Keratinocyte (primary cell): Measurements from ENCODE around the gene UCMA. TPM values are rescaled to one million over a fixed set of nuclear protein-coding genes. Genes with fewer than 3 reads are reported as not detected.

Source experiments
- DNase-seq: peaks from one replicate; pipeline ENCODE4 v3.0.0-alpha.2; 2011; ENCODE audit warnings: low read depth, missing footprints, low spot score
- FAIRE-seq: peaks from 2 replicates; lab custom pipeline; 2011; peaks lifted over from hg19 to GRCh38; lab: Jason Lieb, UNC
- H2AFZ ChIP-seq: 2 replicates; pipeline ENCODE4 v1.6.0; 2012; ENCODE audit warnings: low read length, control low read depth, inconsistent platforms; ENCODE audit not compliant: control insufficient read depth
- H3K27ac ChIP-seq: 2 replicates; pipeline ENCODE4 v1.5.1; 2011; ENCODE audit warnings: low read length; ENCODE audit not compliant: control insufficient read depth, insufficient read depth
- H3K27me3 ChIP-seq: 3 replicates; pipeline ENCODE4 v1.6.0; 2011; ENCODE audit warnings: low read length; ENCODE audit not compliant: control insufficient read depth, insufficient read depth; ENCODE audit errors: extremely low read depth
- H3K36me3 ChIP-seq, 2 experiments: 2 replicates in 1 of 2; 3 replicates in 1 of 2; pipeline ENCODE4 v1.5.1; 2011; ENCODE audit warnings: low read length in 2 of 2, mild to moderate bottlenecking in 1 of 2; ENCODE audit not compliant: control insufficient read depth in 2 of 2, insufficient read depth in 2 of 2; ENCODE audit errors: extremely low read depth in 1 of 2
- H3K4me1 ChIP-seq: 3 replicates; pipeline ENCODE4 v1.5.1; 2011; ENCODE audit warnings: low read length; ENCODE audit not compliant: control insufficient read depth, insufficient read depth; ENCODE audit errors: extremely low read depth
- H3K4me2 ChIP-seq: 3 replicates; pipeline ENCODE4 v1.6.0; 2011; ENCODE audit warnings: low read depth, low read length; ENCODE audit not compliant: control insufficient read depth, insufficient read depth; ENCODE audit errors: extremely low read depth
- H3K4me3 ChIP-seq, 3 experiments: fragments of 200-600 bp in 1 of 3; sonication (generic) in 1 of 3; 2 replicates in 2 of 3; 3 replicates in 1 of 3; pipeline ENCODE4 v1.5.1; 2011 to 2016; ENCODE audit warnings: low read length in 3 of 3, mild to moderate bottlenecking in 3 of 3, control low read depth in 2 of 3, inconsistent platforms in 1 of 3, low read depth in 1 of 3, mixed read lengths in 1 of 3, mixed run types in 1 of 3, moderate library complexity in 1 of 3; ENCODE audit not compliant: control insufficient read depth in 2 of 3, insufficient read depth in 2 of 3; ENCODE audit errors: extremely low read depth in 1 of 3
- H3K79me2 ChIP-seq: 2 replicates; pipeline ENCODE4 v1.6.0; 2012; ENCODE audit warnings: low read length; ENCODE audit not compliant: control insufficient read depth, insufficient read depth
- H3K9ac ChIP-seq: 3 replicates; pipeline ENCODE4 v1.6.0; 2011; ENCODE audit warnings: low read length; ENCODE audit not compliant: control insufficient read depth, insufficient read depth; ENCODE audit errors: extremely low read depth
- H3K9me1 ChIP-seq: 3 replicates; pipeline ENCODE4 v1.6.0; 2011; ENCODE audit warnings: low read length; ENCODE audit not compliant: control insufficient read depth, insufficient read depth; ENCODE audit errors: extremely low read depth
- H3K9me3 ChIP-seq: 2 replicates; pipeline ENCODE4 v1.5.1; 2012; ENCODE audit warnings: low read depth, low read length; ENCODE audit not compliant: control insufficient read depth
- H4K20me1 ChIP-seq: 3 replicates; pipeline ENCODE4 v1.6.0; 2011; ENCODE audit warnings: low read length; ENCODE audit not compliant: control insufficient read depth, insufficient read depth; ENCODE audit errors: extremely low read depth
- CTCF ChIP-seq, 3 experiments: IDR thresholded peaks in 1 of 3; conservative IDR thresholded peaks in 1 of 3; optimal IDR thresholded peaks in 1 of 3; 2 replicates in 2 of 3; 3 replicates in 1 of 3; pipeline versions ENCODE3 to v1.5.1; 2011; ENCODE audit warnings: low read length in 3 of 3, mild to moderate bottlenecking in 3 of 3, moderate library complexity in 2 of 3, control low read depth in 1 of 3, inconsistent platforms in 1 of 3; ENCODE audit not compliant: insufficient read depth in 2 of 3; ENCODE audit errors: extremely low read depth in 1 of 3
- EZH2 ChIP-seq: IDR thresholded peaks from one replicate; pipeline ENCODE4 v1.6.1; 2012; ENCODE audit warnings: inconsistent platforms, mild to moderate bottlenecking, low read length, moderate library complexity
- dilution Hi-C: fragments of 300-500 bp; cut with MboI; formaldehyde crosslinking; loops from one replicate; pipeline ENCODE4 v1.7.0; 2020; ENCODE audit warnings: low sequenced_read_pairs; ENCODE audit not compliant: extremely low pct_ligation_motif_present
- polyA plus RNA-seq, 5 experiments: library from polyadenylated mRNA; depleted of rRNA in 3 of 5; stranded (reverse) in 3 of 5; stranded (forward) in 1 of 5; unstranded in 1 of 5; fragments of >200 nt; gene quantifications; 1 replicate in 1 of 5; 2 replicates in 3 of 5; 3 replicates in 1 of 5; pipeline versions ENCODE4 v1.2.1 to v1.2.3, GENCODE V29; 2011 to 2012; ENCODE audit warnings: missing spikeins in 2 of 5, low read depth in 1 of 5, low replicate concordance in 1 of 5

UCMA gene
- polyA plus RNA-seq, 1 donor (not counting 4 experiments of a cell fraction or from before 2014, with no cell fraction given) = not detected

GRCh38 chr10:13239923-13240322 lies 5.7 kb upstream of the UCMA start:
- no peaks in the 10 kb centered on the region for H3K27me3 ChIP-seq
- no peak overlapping the region for H3K4me3 ChIP-seq
- no peak for FAIRE-seq
- H3K27ac ChIP-seq = no peak overlapping the region
- DNase-seq = no peak
- TF ChIP-seq EZH2 = no peak
- no peak for TF ChIP-seq CTCF (optimal IDR thresholded peaks at IDR 0.05 in 1 of 3, IDR thresholded peaks at IDR 0.05 in 1 of 3, conservative IDR thresholded peaks at IDR 0.05 in 1 of 3; ENCODE audit: extremely low read depth in 1 of 3, insufficient read depth in 2 of 3, low read length in 3 of 3)
- no peaks in the 10 kb centered on the region for H3K79me2 ChIP-seq
- no peak overlapping the region for H2AFZ ChIP-seq
- no peaks in the 10 kb centered on the region for H3K36me3 ChIP-seq
- no peaks in the 10 kb centered on the region for H4K20me1 ChIP-seq
- dilution Hi-C loops = no loop called here
- H3K9me1 ChIP-seq = no peaks in the 10 kb centered on the region
- no peaks in the 10 kb centered on the region for H3K4me1 ChIP-seq
- H3K4me2 ChIP-seq = no peak overlapping the region
- H3K9me3 ChIP-seq = no peaks in the 10 kb centered on the region
- no peak overlapping the region for H3K9ac ChIP-seq

GRCh38 chr10:13238271-13239077 lies 4.3 kb upstream of the UCMA start:
- no peaks in the 10 kb centered on the region for H3K4me1 ChIP-seq
- DNase-seq (no peak), FAIRE-seq (no peak)
- no peaks in the 10 kb centered on the region for H3K36me3 ChIP-seq
- H3K9me1 ChIP-seq = no peaks in the 10 kb centered on the region
- no peaks in the 10 kb centered on the region for H3K27me3 ChIP-seq
- H3K79me2 ChIP-seq = no peaks in the 10 kb centered on the region
- no peaks in the 10 kb centered on the region for H3K9me3 ChIP-seq
- dilution Hi-C loops = no loop called here
- no peak overlapping the region for H3K9ac ChIP-seq
- no peak overlapping the region for H2AFZ ChIP-seq
- H4K20me1 ChIP-seq = no peaks in the 10 kb centered on the region
- no peak overlapping the region for H3K4me2 ChIP-seq
- no peak overlapping the region for H3K4me3 ChIP-seq
- TF ChIP-seq CTCF (optimal IDR thresholded peaks at IDR 0.05 in 1 of 3, IDR thresholded peaks at IDR 0.05 in 1 of 3, conservative IDR thresholded peaks at IDR 0.05 in 1 of 3; ENCODE audit: extremely low read depth in 1 of 3, insufficient read depth in 2 of 3, low read length in 3 of 3) = no peak
- no peak for TF ChIP-seq EZH2
- no peak overlapping the region for H3K27ac ChIP-seq
